SJSA1 (cell line): ENCODE results near the gene TDO2. TPM values are rescaled to one million over a fixed set of nuclear protein-coding genes. Genes with fewer than 3 reads are reported as not detected.

Experiments used
- DNase-seq, 2 experiments: peaks; one replicate each; pipeline ENCODE4 v3.0.0-alpha.2; 2015 to 2020; ENCODE audit warnings: low spot score in 2 of 2, low read depth in 1 of 2
- H3K27ac ChIP-seq: fragments of 250-450 bp; sonication (Bioruptor Pico); 2 replicates; pipeline ENCODE4 v1.5.1; 2020; ENCODE audit warnings: mild to moderate bottlenecking, moderate library complexity
- H3K27me3 ChIP-seq: fragments of 250-450 bp; sonication (Bioruptor Pico); replicated peaks from 2 replicates; pipeline ENCODE4 v1.5.1; 2020; ENCODE audit warnings: mild to moderate bottlenecking, moderate library complexity
- H3K36me3 ChIP-seq: fragments of 250-450 bp; sonication (Bioruptor Pico); 2 replicates; pipeline ENCODE4 v1.5.1; 2020; ENCODE audit warnings: mild to moderate bottlenecking
- H3K4me1 ChIP-seq: fragments of 250-450 bp; sonication (Bioruptor Pico); replicated peaks from 2 replicates; pipeline ENCODE4 v1.6.1; 2021; ENCODE audit warnings: mild to moderate bottlenecking
- H3K4me3 ChIP-seq: fragments of 250-450 bp; sonication (Bioruptor Pico); 2 replicates; pipeline ENCODE4 v1.5.1; 2020; ENCODE audit warnings: mild to moderate bottlenecking
- H3K9me3 ChIP-seq: fragments of 250-450 bp; sonication (Bioruptor Pico); replicated peaks from 2 replicates; pipeline ENCODE4 v1.5.1; 2020; ENCODE audit warnings: mild to moderate bottlenecking
- total RNA-seq: library from RNA; depleted of rRNA; stranded (reverse); fragments of >200 nt; shearing (Covaris generic); gene quantifications from 2 replicates; pipeline ENCODE4 v1.2.3, GENCODE V29; 2014; rRNA removed

Gene TDO2
- total RNA-seq: 0.11 TPM in 1 of 2 replicates, not detected in the other

DNA sequence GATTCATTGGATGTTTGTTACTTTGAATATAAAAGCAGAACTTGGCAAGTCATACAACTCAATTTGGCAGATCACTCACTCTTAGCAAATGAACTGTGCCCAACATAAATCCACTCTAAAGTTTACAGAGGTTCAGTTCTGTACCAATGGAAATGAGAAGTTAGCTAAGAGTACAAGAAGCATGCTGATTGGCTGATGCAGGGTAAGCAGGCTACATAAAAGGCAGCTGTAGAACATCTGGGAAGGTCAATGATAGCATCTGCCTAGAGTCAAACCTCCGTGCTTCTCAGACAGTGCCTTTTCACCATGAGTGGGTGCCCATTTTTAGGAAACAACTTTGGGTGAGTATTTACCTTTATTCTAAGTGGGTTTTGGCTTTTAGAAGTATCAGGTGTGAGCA, at the start of gene TDO2:
Gene TDO2, plus strand, starts transcription at position 244 of the 400 bp plus-strand sequence. Its CDS starts 63 bp downstream, at position 307.
- Histone ChIP-seq H3K27ac (no peak within 1 kb of the TSS), H3K4me3 (no peak within 1 kb of the TSS)
- DNase-seq: no peak

DNA sequence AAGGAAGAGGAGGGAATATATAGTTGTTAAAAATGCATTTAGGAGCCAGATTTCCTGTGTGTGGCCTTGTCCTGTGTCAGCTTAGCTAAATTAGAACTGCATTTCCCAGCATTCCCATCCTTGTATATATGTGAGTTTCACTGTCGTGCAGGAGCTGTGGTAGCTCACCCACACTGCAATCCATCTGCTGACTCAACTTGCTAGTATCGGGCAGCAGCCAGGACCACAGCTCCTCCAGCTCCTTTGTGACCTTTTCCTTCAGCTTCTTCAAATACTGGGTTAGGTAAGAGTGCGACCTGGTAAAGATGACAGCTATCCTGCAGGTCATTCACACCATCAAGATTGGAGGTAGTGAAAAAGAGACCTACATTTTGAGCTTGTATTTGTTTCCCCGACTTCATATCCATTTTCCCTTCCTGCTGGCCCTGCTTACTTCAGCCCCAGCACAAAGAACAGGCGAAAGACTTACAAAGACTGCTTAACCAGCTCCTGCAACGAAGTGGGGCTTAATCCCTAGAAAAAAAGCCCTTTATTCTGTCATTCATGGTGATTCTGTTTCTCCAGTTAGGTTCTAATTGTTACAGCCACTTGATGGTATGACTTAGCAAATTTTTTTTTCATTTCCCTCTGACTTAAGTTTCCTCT, 48.8 kb upstream of the TDO2 start:
- Histone ChIP-seq H3K27me3 (no peaks in the 10 kb centered on the region), H3K9me3 (no peaks in the 10 kb centered on the region), H3K4me1 (no peaks in the 10 kb centered on the region), H3K27ac (no peak overlapping the region), H3K36me3 (no peaks in the 10 kb centered on the region), H3K4me3 (no peak overlapping the region)
- DNase-seq: peak in 1 of 2 experiments; percentile 12

More for the DNA sequence above, at the start of gene TDO2:
- H3K4me1 ChIP-seq: peaks cover 5% of the 10 kb centered on the region
- H3K9me3 ChIP-seq: no peaks in the 10 kb centered on the region
- H3K27me3 ChIP-seq: no peaks in the 10 kb centered on the region
- H3K36me3 ChIP-seq: no peaks in the 10 kb centered on the region

DNA sequence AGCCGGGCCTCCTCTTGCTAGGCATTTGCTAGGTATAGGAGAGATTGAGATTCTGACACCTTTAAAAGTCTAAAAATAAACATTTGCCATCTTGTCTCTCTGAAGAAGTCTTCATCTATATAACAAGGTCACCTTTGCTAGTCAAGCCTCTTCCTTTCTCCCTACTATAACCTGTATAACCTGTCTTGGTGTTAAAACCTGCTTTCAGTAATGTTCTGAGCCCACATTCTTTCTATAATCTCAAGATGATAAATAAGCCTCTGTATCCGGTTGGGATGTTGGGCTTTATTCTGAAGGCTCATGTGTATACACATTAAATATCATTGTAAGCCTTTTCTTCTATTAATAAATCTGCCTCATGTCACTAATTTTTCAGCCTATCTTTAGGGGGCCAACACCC, 47.6 kb upstream of the TDO2 start:
- Histone ChIP-seq H3K27ac (no peak overlapping the region), H3K27me3 (no peaks in the 10 kb centered on the region), H3K4me1 (no peaks in the 10 kb centered on the region), H3K36me3 (no peaks in the 10 kb centered on the region), H3K4me3 (no peak overlapping the region), H3K9me3 (no peaks in the 10 kb centered on the region)
- DNase-seq: no peak

DNA sequence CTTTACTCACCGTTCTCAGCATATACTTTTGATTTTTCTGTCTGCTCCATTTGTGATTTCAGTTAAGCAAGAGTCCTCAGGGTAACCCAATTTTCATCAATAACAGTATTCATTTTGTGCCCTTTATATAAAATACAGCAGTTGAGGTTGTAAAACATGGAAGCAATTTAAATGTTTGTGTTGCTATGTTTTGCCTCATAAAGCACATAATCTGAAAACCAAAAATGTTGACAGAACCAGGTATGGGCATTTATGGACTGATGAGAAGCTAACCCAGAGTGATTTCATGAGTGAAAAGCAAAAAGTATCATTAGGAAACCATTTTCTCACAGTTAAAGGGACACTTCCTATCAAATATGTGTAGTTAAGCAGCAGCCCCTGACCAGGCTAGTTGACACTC, 37.3 kb upstream of the TDO2 start, which contains the start of gene ASIC5:
Gene ASIC5, minus strand, starts transcription at position 101 of the 400 bp plus-strand sequence. Its CDS starts 51 bp downstream, at position 50.
- Histone ChIP-seq H3K27me3 (no peaks in the 10 kb centered on the region), H3K4me1 (no peaks in the 10 kb centered on the region), H3K9me3 (no peaks in the 10 kb centered on the region), H3K36me3 (no peaks in the 10 kb centered on the region), H3K4me3 (no peak within 1 kb of the TSS), H3K27ac (no peak within 1 kb of the TSS)
- DNase-seq: no peak

DNA sequence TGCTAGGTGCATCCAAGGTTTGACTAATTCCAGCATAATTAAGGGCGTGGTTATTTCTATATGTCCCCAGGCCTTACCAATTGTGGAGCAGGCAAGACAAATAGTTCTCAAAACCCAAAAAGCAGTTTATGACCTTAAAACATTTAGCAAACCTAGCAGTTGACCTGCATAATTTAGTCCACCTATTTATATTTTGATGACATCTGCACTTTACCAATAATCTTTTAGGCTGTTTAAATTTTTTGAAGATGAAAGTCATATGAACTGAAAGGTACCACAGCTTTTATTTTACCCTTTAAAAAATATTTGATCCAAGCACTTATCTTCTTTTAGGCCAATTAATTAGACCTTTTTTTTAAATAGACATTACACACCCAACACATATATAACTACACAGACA, 27.6 kb upstream of the TDO2 start:
- H3K36me3 ChIP-seq: no peaks in the 10 kb centered on the region

DNA sequence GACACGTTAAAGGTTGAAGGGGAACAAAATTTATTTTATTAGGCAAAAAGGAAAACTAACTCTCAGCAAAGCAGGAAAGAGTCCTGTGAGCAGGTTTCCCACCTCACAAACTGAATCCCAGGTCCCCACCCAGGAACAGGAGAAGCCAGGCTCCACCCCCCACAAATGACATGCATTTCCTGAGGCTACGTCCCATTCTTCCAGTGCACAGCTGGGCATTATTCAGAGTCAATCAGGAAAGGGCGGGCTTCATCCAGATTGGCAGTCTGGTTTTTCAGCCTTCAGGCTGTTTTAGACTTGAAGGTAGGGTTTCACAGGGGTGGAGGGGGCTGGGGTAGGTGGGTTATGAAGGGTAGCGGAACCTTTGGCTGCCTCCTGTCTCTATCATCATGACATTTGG, 25.5 kb upstream of the TDO2 start:
- Histone ChIP-seq H3K36me3 (no peaks in the 10 kb centered on the region), H3K27me3 (no peaks in the 10 kb centered on the region), H3K9me3 (no peaks in the 10 kb centered on the region), H3K4me1 (no peaks in the 10 kb centered on the region), H3K4me3 (no peak overlapping the region), H3K27ac (no peak overlapping the region)
- no peak for DNase-seq

More for the DNA sequence above, 27.6 kb upstream of the TDO2 start:
- no peak for DNase-seq
- Histone ChIP-seq H3K27ac (no peak overlapping the region), H3K27me3 (no peaks in the 10 kb centered on the region), H3K4me1 (no peaks in the 10 kb centered on the region), H3K9me3 (no peaks in the 10 kb centered on the region), H3K4me3 (no peak overlapping the region)

DNA sequence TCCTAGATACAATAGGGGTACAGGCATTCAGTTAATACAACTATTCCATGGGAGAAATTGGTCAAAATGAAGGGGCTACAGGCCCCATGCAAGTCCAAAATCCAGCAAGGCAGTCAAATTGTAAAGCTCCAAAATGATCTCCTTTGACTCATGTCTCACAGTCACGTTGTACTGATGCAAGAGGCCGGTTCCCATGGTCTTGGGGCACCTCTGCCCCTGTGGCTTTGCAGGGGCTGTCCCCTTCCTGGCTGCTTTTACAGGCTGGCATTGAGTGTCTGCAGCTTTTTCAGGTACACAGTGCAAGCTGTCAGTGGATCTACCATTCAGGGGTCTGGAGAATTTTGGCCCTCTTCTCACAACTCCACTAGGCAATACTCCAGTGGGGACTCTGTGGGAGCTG, 24.9 kb upstream of the TDO2 start:
- H3K4me1 ChIP-seq: no peaks in the 10 kb centered on the region
- no peak overlapping the region for H3K27ac ChIP-seq
- no peaks in the 10 kb centered on the region for H3K36me3 ChIP-seq

DNA sequence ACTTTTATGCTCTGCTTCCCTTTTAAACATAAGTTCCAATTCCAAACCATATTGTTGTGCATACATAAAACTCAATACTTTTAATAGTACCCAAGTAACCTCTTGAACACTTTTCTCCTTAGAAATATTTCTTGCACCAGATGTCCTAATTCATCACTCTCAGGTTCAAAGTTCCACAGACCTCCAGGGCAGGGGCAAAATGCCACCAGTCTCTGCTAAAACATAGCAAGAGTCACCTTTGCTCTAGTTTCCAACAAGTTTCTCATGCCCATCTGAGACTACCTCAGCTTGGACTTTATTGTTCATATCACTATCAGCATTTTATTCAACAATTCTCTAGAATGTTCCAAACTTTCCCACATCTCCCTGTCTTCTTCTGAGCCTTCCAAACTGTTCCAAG, 23.7 kb upstream of the TDO2 start:
- Histone ChIP-seq H3K36me3 (no peaks in the 10 kb centered on the region), H3K4me3 (no peak overlapping the region), H3K27me3 (no peaks in the 10 kb centered on the region), H3K27ac (no peak overlapping the region), H3K4me1 (no peaks in the 10 kb centered on the region), H3K9me3 (no peaks in the 10 kb centered on the region)
- DNase-seq: no peak

More for the DNA sequence above, 24.9 kb upstream of the TDO2 start:
- Histone ChIP-seq H3K27me3 (no peaks in the 10 kb centered on the region), H3K4me3 (no peak overlapping the region), H3K9me3 (no peaks in the 10 kb centered on the region)
- DNase-seq: no peak

DNA sequence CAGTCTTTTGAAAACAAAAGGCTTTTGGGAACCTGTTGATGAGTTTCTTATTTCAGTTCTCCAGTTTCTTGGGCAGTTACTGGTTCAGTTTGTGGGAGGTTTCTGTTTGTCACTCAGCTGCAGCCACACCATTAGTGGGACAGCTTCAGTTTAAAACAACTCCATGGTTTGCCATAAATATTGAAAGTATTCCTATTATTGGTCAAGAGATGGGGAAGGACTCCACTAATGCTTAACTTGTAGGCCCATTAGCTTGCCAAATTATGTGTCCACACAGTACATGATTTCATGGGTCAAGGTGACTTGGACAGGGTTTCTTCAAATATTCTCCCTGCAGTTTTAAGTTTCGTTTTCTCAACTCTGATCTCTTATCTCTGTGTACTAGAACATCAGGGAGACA, 21.9 kb upstream of the TDO2 start:
- no peaks in the 10 kb centered on the region for H3K27me3 ChIP-seq
- no peak overlapping the region for H3K4me3 ChIP-seq
- no peak for DNase-seq
- H3K9me3 ChIP-seq: no peaks in the 10 kb centered on the region
- H3K4me1 ChIP-seq: no peaks in the 10 kb centered on the region
- no peak overlapping the region for H3K27ac ChIP-seq
- H3K36me3 ChIP-seq: no peaks in the 10 kb centered on the region

DNA sequence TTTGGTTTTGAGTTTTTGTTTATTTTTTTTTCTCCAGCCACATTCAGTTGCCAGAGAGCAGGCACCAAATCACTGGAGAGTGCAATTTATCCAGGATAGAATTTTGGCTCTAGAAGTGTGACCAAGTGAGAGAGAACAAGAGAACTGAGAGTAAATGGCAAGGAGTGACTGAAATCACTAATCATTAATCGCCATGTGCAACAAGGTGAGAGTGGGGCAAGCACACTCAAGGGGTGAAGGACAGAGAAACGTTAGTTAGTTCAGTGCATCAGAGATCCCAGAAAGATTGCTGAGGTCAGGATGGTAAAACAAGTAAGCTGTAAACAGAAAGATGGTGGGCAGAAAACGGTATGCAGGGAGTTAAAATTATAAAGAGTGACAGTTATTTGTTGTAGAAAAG, 19.6 kb upstream of the TDO2 start:
- no peak for DNase-seq
- H3K27me3 ChIP-seq: no peaks in the 10 kb centered on the region
- H3K27ac ChIP-seq: no peak overlapping the region
- no peak overlapping the region for H3K4me3 ChIP-seq
- H3K4me1 ChIP-seq: no peaks in the 10 kb centered on the region
- no peaks in the 10 kb centered on the region for H3K36me3 ChIP-seq
- no peaks in the 10 kb centered on the region for H3K9me3 ChIP-seq

DNA sequence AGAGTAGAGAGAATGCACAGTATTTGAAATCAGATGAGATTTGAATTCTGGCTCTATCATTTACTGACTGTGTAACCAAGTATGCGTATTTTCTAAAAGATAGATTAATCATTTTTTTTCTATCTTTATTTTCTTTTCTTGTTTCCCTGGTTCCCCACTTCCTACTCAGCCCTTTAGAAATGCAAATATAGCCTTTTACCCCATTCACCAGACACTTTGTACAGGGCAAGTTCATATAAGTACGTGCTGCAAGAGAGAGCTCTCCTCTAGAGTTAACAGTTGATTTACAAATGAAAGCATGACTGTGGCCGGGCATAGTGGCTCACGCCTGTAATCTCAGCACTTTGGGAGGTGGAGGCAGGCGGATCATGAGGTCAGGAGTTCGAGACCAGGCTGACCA, 17.8 kb upstream of the TDO2 start:
- Histone ChIP-seq H3K27ac (no peak overlapping the region), H3K36me3 (no peaks in the 10 kb centered on the region)
- no peak for DNase-seq

DNA sequence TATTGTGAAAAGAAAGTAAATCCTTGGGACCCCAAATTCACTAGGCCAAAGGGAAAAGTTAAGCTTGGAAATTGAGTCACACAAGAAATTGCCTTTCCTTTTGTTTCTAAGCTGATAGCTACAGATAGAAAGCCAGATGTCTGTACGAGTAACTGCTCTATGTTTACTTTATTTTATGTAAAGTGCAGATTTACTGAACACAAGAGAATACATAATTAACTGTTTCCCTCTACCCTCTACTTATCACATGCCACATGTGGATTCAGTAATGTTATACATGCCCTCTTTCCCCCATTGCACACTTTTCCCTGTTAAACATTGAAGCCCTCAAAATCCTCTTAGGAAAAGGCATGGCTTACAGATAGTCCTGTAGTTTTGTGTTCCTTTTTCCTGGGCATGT, 16.5 kb upstream of the TDO2 start:
- H3K9me3 ChIP-seq: no peaks in the 10 kb centered on the region
- no peaks in the 10 kb centered on the region for H3K4me1 ChIP-seq
- H3K4me3 ChIP-seq: no peak overlapping the region
- no peaks in the 10 kb centered on the region for H3K36me3 ChIP-seq
- H3K27ac ChIP-seq: no peak overlapping the region
- H3K27me3 ChIP-seq: no peaks in the 10 kb centered on the region
- DNase-seq: no peak

More for the DNA sequence above, 17.8 kb upstream of the TDO2 start:
- H3K4me3 ChIP-seq: no peak overlapping the region
- H3K27me3 ChIP-seq: no peaks in the 10 kb centered on the region
- H3K9me3 ChIP-seq: no peaks in the 10 kb centered on the region
- H3K4me1 ChIP-seq: no peaks in the 10 kb centered on the region

DNA sequence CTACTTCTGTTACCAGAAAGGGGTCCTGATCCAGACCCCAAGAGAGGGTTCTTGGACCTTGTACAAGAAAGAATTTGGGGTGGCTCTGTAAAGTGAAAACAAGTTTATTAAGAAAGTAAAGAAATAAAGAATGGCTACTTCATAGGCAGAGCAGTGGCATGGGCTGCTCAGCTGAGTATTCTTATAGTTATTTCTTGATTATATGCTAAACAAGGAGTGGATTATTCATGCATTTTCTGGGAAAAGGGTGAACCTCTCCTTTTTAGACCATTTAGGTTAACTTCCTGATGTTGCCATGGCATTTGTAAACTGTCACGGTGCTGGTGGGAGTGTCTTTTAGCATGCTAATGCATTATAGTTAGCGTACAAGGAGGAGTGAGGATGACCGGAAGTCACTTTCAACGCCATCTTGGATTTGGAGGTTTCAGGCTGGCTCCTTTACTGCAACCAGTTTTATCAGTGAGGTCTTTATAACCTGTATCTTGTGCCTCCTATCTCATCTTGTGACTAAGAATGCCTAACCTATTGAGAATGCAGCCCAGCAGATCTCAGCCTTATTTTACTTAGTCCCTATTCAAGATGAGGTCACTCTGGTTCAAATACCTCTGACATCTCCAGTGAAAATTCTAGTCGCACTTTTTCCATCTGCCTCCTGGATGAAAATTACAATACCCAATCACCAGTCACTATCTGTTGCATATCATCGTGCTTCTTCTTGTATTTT, 15.5 kb upstream of the TDO2 start:
- no peaks in the 10 kb centered on the region for H3K9me3 ChIP-seq
- DNase-seq: no peak
- H3K27me3 ChIP-seq: no peaks in the 10 kb centered on the region
- H3K27ac ChIP-seq: no peak overlapping the region
- H3K36me3 ChIP-seq: no peaks in the 10 kb centered on the region
- no peaks in the 10 kb centered on the region for H3K4me1 ChIP-seq
- H3K4me3 ChIP-seq: no peak overlapping the region

DNA sequence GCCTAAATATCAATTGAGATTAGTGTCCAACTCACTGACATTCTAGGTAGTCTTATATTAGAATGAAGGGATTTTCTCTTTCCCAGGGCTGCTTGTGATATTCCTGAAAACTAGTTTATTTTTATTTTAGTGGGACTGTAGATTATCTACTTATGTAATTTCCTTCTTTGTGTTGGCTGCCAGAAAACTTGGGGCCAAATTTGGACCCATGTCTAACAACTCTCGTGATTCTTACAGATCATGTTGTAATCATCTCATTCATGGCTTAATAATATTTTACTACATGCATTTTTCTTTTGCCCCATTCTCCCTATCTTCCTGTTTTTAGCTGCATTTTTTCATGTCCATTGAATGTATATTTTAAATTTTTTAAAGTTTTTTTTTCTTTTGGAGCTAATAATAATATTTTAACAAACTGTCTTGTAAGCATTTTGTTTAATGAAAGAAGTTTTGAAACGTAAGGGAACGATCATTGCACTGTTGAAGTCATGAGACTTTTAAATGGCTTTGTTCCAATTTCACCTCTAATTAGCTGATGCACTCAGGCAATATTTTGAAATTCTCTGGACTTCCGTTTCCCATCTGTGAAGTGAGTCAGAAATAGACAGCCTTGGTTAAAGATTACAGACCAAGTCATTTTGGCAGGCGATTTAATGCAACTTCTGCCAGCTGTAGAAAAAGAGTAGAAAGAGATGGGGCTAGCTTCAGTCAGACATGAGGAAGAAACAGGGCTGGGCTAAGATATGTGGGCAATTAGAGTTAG, 14.3 kb upstream of the TDO2 start:
- Histone ChIP-seq H3K4me3 (no peak overlapping the region), H3K36me3 (no peaks in the 10 kb centered on the region), H3K4me1 (no peaks in the 10 kb centered on the region), H3K9me3 (no peaks in the 10 kb centered on the region), H3K27me3 (no peaks in the 10 kb centered on the region), H3K27ac (no peak overlapping the region)
- DNase-seq: no peak
